NB4 (cell line): ENCODE results near the gene OSBPL1A.
"Not testable (repeated sequence)": the region's sequence is repeated elsewhere in the genome, so short reads cannot be mapped to it uniquely, and the experiment has no call there.

Experiments
- DNase-seq: peaks from one replicate; pipeline ENCODE4 v3.0.0; 2010; ENCODE audit warnings: low read depth
- H3K4me3 ChIP-seq: one replicate; pipeline ENCODE4 v1.5.1; 2011; ENCODE audit warnings: mild to moderate bottlenecking, low read depth, low read length, moderate library complexity
- MAX ChIP-seq: IDR thresholded peaks from 2 replicates; pipeline ENCODE4 v1.6.1; 2011; ENCODE audit warnings: low read depth, low read length
- MYC ChIP-seq: IDR thresholded peaks from 2 replicates; pipeline ENCODE4 v1.6.1; 2011; ENCODE audit warnings: low read depth, low read length
- POLR2A ChIP-seq: IDR thresholded peaks from 2 replicates; pipeline ENCODE4 v1.6.1; 2011; ENCODE audit warnings: mild to moderate bottlenecking; ENCODE audit not compliant: insufficient read length; ENCODE audit errors: extremely low read depth
- TF ChIP-seq, protein P1 (sequence below): IDR thresholded peaks from one replicate; pipeline ENCODE4 v1.5.1; 2012; ENCODE audit warnings: low read depth, low read length

Gene OSBPL1A

DNA sequence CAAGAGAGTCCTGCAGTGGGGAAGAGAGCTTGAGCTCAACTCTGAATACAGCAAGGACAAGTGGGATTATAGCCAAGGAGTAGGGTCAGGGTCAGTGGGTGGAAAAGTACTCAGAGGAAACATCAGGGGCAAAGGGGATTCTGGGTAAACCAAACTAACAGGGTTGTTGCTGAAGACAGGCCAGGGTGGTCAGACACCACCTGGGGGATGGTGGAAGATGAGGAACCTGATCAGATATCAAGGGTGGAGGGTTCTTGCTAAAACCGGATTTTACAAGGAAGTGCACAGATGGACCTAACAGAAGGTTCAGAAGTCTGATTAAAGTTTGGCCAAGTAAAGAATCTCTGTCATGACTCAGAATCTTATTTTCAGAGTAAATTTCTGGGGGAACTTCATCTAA lies 16.5 kb downstream of the OSBPL1A start:
- H3K4me3 ChIP-seq = no peak overlapping the region
- DNase-seq = no peak
- no peak for TF ChIP-seq MYC
- TF ChIP-seq, protein P1, sequence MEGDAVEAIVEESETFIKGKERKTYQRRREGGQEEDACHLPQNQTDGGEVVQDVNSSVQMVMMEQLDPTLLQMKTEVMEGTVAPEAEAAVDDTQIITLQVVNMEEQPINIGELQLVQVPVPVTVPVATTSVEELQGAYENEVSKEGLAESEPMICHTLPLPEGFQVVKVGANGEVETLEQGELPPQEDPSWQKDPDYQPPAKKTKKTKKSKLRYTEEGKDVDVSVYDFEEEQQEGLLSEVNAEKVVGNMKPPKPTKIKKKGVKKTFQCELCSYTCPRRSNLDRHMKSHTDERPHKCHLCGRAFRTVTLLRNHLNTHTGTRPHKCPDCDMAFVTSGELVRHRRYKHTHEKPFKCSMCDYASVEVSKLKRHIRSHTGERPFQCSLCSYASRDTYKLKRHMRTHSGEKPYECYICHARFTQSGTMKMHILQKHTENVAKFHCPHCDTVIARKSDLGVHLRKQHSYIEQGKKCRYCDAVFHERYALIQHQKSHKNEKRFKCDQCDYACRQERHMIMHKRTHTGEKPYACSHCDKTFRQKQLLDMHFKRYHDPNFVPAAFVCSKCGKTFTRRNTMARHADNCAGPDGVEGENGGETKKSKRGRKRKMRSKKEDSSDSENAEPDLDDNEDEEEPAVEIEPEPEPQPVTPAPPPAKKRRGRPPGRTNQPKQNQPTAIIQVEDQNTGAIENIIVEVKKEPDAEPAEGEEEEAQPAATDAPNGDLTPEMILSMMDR = no peak

- no peak for DNase-seq
- no peak overlapping the region for H3K4me3 ChIP-seq
- TF ChIP-seq MYC (no peak), MAX (no peak), POLR2A (no peak)
- TF ChIP-seq, protein P1 = no peak
Observed at GRCh38 chr18:24380163-24380747, 17.4 kb downstream of the OSBPL1A start.

DNA sequence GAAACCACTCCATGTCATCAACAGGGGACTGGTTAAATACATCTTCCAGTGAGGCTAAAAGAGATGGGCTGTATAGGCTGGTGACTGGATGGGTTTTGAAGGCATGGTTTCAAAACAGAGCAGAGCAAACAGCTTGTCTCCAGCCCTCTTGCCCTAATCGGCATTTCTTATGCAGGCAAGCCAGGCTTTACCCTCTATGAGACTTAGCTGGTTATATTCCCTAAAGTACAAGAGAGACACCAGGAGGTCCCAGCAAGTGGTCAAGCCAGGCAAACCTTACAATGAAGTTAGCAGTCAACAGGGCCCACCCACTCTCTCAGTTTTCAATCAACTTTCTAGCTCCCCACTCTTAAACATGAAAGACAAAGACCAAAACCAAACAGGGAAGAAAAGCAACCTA lies 19.0 kb downstream of the OSBPL1A start:
- H3K4me3 ChIP-seq = no peak overlapping the region
- DNase-seq = no peak
- TF ChIP-seq POLR2A = no peak
- TF ChIP-seq MYC = no peak
- TF ChIP-seq, protein P1 = no peak
- TF ChIP-seq MAX = no peak

GRCh38 chr18:24376531-24376930 lies 21.1 kb downstream of the OSBPL1A start:
- not testable (repeated sequence) for H3K4me3 ChIP-seq, DNase-seq

DNA sequence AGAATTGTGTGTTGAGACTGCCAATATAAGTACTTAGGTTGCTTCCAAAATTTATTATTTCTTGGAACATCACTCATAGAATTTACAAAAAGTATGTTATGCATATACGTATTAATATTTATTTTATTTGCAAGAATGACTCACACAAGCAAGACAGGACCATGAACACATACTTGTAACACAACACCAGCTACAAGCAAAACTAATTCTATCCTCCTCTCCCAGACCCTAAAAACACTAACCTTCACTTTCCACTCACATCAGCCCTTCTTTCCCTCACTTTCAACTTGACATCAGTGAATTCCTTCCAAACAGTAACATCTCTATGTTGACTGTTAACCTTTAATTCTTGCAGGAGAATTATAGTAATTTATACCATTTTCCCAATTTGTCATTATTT lies 24.3 kb downstream of the OSBPL1A start:
- DNase-seq = no peak
- TF ChIP-seq MAX = no peak
- TF ChIP-seq, protein P1 = no peak
- TF ChIP-seq POLR2A = no peak
- TF ChIP-seq MYC = no peak
- H3K4me3 ChIP-seq = no peak overlapping the region

GRCh38 chr18:24372279-24372872 lies 25.2 kb downstream of the OSBPL1A start:
- DNase-seq = no peak

More at GRCh38 chr18:24372279-24372872, 25.2 kb downstream of the OSBPL1A start:
- TF ChIP-seq MAX = no peak
- no peak for TF ChIP-seq POLR2A
- TF ChIP-seq MYC = no peak
- TF ChIP-seq, protein P1 = no peak
- H3K4me3 ChIP-seq = no peak overlapping the region
